Ishikawa (cell line): ENCODE measurements around the gene GPX3.

ENCODE experiments used
- CEBPB ChIP-seq: IDR thresholded peaks from 2 replicates; pipeline ENCODE4 v1.6.1; 2012
- CREB1 ChIP-seq: IDR thresholded peaks from 2 replicates; pipeline ENCODE4 v1.6.1; 2012; ENCODE audit warnings: low read depth
- EGR1 ChIP-seq: IDR thresholded peaks from 2 replicates; pipeline ENCODE4 v1.6.1; 2012
- EP300 ChIP-seq: IDR thresholded peaks from 2 replicates; pipeline ENCODE4 v1.6.1; 2012; ENCODE audit warnings: borderline replicate concordance
- FOXM1 ChIP-seq: IDR thresholded peaks from 2 replicates; pipeline ENCODE4 v1.6.1; 2012; ENCODE audit warnings: low read depth, borderline replicate concordance
- NFIC ChIP-seq: IDR thresholded peaks from 2 replicates; pipeline ENCODE4 v1.6.1; 2012
- RAD21 ChIP-seq: IDR thresholded peaks from 2 replicates; pipeline ENCODE4 v1.6.1; 2012; ENCODE audit warnings: low read depth
- REST ChIP-seq: IDR thresholded peaks from 2 replicates; pipeline ENCODE4 v1.6.1; 2012; ENCODE audit warnings: low read depth, mild to moderate bottlenecking
- TAF1 ChIP-seq: IDR thresholded peaks from 2 replicates; pipeline ENCODE4 v1.6.1; 2012; ENCODE audit warnings: low read depth, mild to moderate bottlenecking
- TCF12 ChIP-seq: IDR thresholded peaks from 2 replicates; pipeline ENCODE4 v1.6.1; 2012; ENCODE audit warnings: low read depth
- TEAD4 ChIP-seq: IDR thresholded peaks from 2 replicates; pipeline ENCODE4 v1.6.1; 2012
- USF1 ChIP-seq: IDR thresholded peaks from 2 replicates; pipeline ENCODE4 v1.6.1; 2012
- YY1 ChIP-seq: IDR thresholded peaks from 2 replicates; pipeline ENCODE4 v1.6.1; 2012; ENCODE audit warnings: low read depth
- TF ChIP-seq, protein P1 (sequence below): IDR thresholded peaks from 2 replicates; pipeline ENCODE4 v1.6.1; 2012

- TF ChIP-seq TCF12 (no peak), CREB1 (no peak), USF1 (no peak), EP300 (no peak), TEAD4 (no peak), TAF1 (no peak), REST (no peak), NFIC (no peak), RAD21 (no peak), EGR1 (no peak), FOXM1 (no peak), CEBPB (no peak), YY1 (no peak)
- TF ChIP-seq, protein P1, sequence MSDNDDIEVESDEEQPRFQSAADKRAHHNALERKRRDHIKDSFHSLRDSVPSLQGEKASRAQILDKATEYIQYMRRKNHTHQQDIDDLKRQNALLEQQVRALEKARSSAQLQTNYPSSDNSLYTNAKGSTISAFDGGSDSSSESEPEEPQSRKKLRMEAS = no peak
Observed at GRCh38 chr5:151030379-151030778, 10.0 kb downstream of the GPX3 start.
